GM12878 (cell line): ENCODE measurements around the gene SLC15A3. TPM values are rescaled to one million over a fixed set of nuclear protein-coding genes. Genes with fewer than 3 reads are reported as not detected.

Experiments
- ATF7 ChIP-seq: fragments of 450-650 bp; IDR thresholded peaks from 2 replicates; pipeline ENCODE4 v1.6.1; 2016; ENCODE audit warnings: low read depth, mild to moderate bottlenecking
- BACH1 ChIP-seq: fragments of 450-650 bp; IDR thresholded peaks from 2 replicates; pipeline ENCODE4 v1.6.1; 2017; ENCODE audit warnings: mild to moderate bottlenecking, borderline replicate concordance
- CBX3 ChIP-seq: fragments of 200-600 bp; sonication (generic); IDR thresholded peaks from 2 replicates; pipeline ENCODE4 v1.6.1; 2016; ENCODE audit warnings: low read depth, borderline replicate concordance
- EED ChIP-seq: sonication (generic); IDR thresholded peaks from 2 replicates; pipeline ENCODE4 v1.6.1; 2016; ENCODE audit warnings: antibody characterized with exemption, low read depth
- FOXK2 ChIP-seq: fragments of 450-650 bp; IDR thresholded peaks from 2 replicates; pipeline ENCODE4 v1.6.1; 2017; ENCODE audit warnings: mild to moderate bottlenecking, moderate library complexity
- IKZF2 ChIP-seq, 2 experiments: fragments of 450-650 bp; IDR thresholded peaks; 2 replicates each; pipeline ENCODE4 v1.6.1; 2017; ENCODE audit warnings: mild to moderate bottlenecking in 2 of 2, moderate library complexity in 2 of 2
- LARP7 ChIP-seq: fragments of 450-650 bp; IDR thresholded peaks from 2 replicates; pipeline ENCODE4 v1.6.1; 2017; ENCODE audit warnings: mild to moderate bottlenecking
- POLR2A ChIP-seq: IDR thresholded peaks from 2 replicates; pipeline ENCODE4 v1.6.1; 2011; ENCODE audit warnings: low read depth, mild to moderate bottlenecking, low read length
- SREBF1 ChIP-seq: IDR thresholded peaks from 2 replicates; pipeline ENCODE4 v1.6.1; 2012; ENCODE audit warnings: mild to moderate bottlenecking, low read length
- TCF7 ChIP-seq: IDR thresholded peaks from 2 replicates; pipeline ENCODE4 v1.6.1; 2014; ENCODE audit warnings: antibody characterized with exemption, borderline replicate concordance
- polyA plus RNA-seq, 11 experiments: library from polyadenylated mRNA; depleted of rRNA in 4 of 11; unstranded in 6 of 11; stranded (reverse) in 5 of 11; fragments of >200 nt; fragmentation: Nextera tagmentation in 4 of 11; fragmentation: Illumina TruSeq in 1 of 11; extraction: Ambion mirVana in 4 of 11; extraction: Trizol in 1 of 11; gene quantifications; 1 replicate in 1 of 11; 2 replicates in 10 of 11; pipeline versions ENCODE4 v1.2.1 to v1.2.3, GENCODE V29; 2011 to 2016; ENCODE audit warnings: inconsistent platforms in 2 of 11, missing spikeins in 2 of 11, low read depth in 1 of 11
- total RNA-seq, 4 experiments: library from RNA; depleted of rRNA in 3 of 4; stranded (reverse); fragments of >200 nt in 3 of 4; fragmentation: Illumina TruSeq in 1 of 4; extraction: Trizol in 1 of 4; gene quantifications; 2 replicates each; pipeline versions ENCODE4 v1.2.1 to v1.2.3, GENCODE V29; 2013 to 2021
- TF ChIP-seq, protein P1 (sequence below): fragments of 450-650 bp; IDR thresholded peaks from 2 replicates; pipeline ENCODE4 v1.6.1; 2018; ENCODE audit warnings: borderline replicate concordance, mild to moderate bottlenecking; ENCODE audit not compliant: partially characterized antibody
- TF ChIP-seq, protein P2 (sequence below): IDR thresholded peaks from 2 replicates; pipeline ENCODE4 v1.6.1; 2012; ENCODE audit warnings: low read depth, low read length, improper control_type of control experiment
- TF ChIP-seq, protein P3 (sequence below): fragments of 450-650 bp; IDR thresholded peaks from 2 replicates; pipeline ENCODE4 v1.6.1; 2016; ENCODE audit warnings: mild to moderate bottlenecking, moderate library complexity, borderline replicate concordance
- TF ChIP-seq, protein P4 (sequence below): IDR thresholded peaks from 2 replicates; pipeline ENCODE4 v1.6.1; 2011; ENCODE audit warnings: low read depth, low read length, improper control_type of control experiment, borderline replicate concordance
- TF ChIP-seq, protein P5 (sequence below): fragments of 450-650 bp; IDR thresholded peaks from 2 replicates; pipeline ENCODE4 v1.6.1; 2016; ENCODE audit warnings: mild to moderate bottlenecking
- TF ChIP-seq, protein P6 (sequence below): fragments of 450-650 bp; conservative IDR thresholded peaks from 2 replicates; pipeline ENCODE4 v1.6.1; 2017; ENCODE audit warnings: mild to moderate bottlenecking, moderate library complexity
- TF ChIP-seq, protein P7 (sequence below): IDR thresholded peaks from 2 replicates; pipeline ENCODE4 v1.6.1; 2011; ENCODE audit warnings: borderline replicate concordance, low read depth, mild to moderate bottlenecking, moderate library complexity, low read length; ENCODE audit not compliant: insufficient read depth, poor library complexity, severe bottlenecking

SLC15A3 gene
- total and polyA plus RNA-seq, 10 of the 15 experiments (the other 5 are each of a cell fraction or from before 2014, with no cell fraction given), result 17.7 to 102 (median 55.8) TPM

DNA sequence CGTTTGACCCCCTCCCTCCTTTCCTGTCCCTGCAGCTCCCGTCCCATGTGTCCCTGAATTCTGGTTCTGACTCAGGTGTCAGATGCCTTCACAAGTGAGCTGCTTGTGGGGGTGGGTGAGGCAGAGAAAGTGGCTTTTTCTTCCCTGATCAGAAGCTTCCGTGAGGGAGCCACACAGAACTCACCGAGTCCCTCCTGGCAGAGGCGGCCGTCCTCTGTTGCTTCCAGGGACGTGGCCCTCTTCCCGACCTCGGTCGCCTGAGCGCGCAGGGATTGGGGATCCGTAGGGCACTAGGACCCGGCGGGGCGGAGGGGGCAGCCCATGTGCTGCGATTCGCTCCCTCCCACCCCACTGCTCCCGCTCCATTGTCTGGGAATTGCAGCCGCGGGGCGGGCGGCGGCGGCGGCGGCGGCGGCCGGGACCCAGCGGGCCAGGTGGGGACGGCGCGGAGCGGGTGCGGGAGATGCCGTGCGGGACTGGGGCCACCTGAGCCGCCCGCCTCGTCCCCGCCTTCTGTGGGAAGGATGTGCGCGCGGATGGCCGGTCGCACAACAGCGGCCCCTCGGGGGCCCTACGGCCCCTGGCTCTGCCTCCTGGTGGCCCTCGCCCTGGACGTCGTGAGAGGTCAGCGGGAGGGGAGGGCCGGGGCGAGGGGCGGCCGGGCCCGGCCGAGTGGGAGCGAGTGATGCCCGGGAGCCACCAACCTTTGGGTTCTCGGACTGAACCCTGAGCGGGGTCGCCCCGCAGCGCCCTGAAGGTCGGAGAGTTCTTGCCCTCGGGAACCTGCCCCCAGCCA, 27.7 kb downstream of the SLC15A3 start, which contains the start of gene TMEM132A (continued):
- TF ChIP-seq, protein P1, sequence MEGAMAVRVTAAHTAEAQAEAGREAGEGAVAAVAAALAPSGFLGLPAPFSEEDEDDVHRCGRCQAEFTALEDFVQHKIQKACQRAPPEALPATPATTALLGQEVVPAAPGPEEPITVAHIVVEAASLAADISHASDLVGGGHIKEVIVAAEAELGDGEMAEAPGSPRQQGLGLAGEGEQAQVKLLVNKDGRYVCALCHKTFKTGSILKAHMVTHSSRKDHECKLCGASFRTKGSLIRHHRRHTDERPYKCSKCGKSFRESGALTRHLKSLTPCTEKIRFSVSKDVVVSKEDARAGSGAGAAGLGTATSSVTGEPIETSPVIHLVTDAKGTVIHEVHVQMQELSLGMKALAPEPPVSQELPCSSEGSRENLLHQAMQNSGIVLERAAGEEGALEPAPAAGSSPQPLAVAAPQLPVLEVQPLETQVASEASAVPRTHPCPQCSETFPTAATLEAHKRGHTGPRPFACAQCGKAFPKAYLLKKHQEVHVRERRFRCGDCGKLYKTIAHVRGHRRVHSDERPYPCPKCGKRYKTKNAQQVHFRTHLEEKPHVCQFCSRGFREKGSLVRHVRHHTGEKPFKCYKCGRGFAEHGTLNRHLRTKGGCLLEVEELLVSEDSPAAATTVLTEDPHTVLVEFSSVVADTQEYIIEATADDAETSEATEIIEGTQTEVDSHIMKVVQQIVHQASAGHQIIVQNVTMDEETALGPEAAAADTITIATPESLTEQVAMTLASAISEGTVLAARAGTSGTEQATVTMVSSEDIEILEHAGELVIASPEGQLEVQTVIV, result no peak
- TF ChIP-seq BACH1, result no peak
- TF ChIP-seq, protein P2, sequence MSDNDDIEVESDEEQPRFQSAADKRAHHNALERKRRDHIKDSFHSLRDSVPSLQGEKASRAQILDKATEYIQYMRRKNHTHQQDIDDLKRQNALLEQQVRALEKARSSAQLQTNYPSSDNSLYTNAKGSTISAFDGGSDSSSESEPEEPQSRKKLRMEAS, result peak; percentile 42; the same call in 1 of the 2 replicates
- 0 out of 2 replicates have a peak, but pooled peaks have one; percentile 31 for TF ChIP-seq POLR2A
- peak; percentile 36 to 55; a peak in 2 of 4 replicates for TF ChIP-seq IKZF2 (IDR thresholded peaks at IDR 0.05)
- TF ChIP-seq, protein P3, sequence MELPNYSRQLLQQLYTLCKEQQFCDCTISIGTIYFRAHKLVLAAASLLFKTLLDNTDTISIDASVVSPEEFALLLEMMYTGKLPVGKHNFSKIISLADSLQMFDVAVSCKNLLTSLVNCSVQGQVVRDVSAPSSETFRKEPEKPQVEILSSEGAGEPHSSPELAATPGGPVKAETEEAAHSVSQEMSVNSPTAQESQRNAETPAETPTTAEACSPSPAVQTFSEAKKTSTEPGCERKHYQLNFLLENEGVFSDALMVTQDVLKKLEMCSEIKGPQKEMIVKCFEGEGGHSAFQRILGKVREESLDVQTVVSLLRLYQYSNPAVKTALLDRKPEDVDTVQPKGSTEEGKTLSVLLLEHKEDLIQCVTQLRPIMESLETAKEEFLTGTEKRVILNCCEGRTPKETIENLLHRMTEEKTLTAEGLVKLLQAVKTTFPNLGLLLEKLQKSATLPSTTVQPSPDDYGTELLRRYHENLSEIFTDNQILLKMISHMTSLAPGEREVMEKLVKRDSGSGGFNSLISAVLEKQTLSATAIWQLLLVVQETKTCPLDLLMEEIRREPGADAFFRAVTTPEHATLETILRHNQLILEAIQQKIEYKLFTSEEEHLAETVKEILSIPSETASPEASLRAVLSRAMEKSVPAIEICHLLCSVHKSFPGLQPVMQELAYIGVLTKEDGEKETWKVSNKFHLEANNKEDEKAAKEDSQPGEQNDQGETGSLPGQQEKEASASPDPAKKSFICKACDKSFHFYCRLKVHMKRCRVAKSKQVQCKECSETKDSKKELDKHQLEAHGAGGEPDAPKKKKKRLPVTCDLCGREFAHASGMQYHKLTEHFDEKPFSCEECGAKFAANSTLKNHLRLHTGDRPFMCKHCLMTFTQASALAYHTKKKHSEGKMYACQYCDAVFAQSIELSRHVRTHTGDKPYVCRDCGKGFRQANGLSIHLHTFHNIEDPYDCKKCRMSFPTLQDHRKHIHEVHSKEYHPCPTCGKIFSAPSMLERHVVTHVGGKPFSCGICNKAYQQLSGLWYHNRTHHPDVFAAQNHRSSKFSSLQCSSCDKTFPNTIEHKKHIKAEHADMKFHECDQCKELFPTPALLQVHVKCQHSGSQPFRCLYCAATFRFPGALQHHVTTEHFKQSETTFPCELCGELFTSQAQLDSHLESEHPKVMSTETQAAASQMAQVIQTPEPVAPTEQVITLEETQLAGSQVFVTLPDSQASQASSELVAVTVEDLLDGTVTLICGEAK, result no peak
- TF ChIP-seq, protein P4, sequence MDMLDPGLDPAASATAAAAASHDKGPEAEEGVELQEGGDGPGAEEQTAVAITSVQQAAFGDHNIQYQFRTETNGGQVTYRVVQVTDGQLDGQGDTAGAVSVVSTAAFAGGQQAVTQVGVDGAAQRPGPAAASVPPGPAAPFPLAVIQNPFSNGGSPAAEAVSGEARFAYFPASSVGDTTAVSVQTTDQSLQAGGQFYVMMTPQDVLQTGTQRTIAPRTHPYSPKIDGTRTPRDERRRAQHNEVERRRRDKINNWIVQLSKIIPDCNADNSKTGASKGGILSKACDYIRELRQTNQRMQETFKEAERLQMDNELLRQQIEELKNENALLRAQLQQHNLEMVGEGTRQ, result no peak
- TF ChIP-seq ATF7, result no peak
- TF ChIP-seq CBX3, result no peak
- peak; percentile 52 for TF ChIP-seq EED
- no peak for TF ChIP-seq FOXK2
- TF ChIP-seq TCF7, result no peak
- TF ChIP-seq, protein P5, sequence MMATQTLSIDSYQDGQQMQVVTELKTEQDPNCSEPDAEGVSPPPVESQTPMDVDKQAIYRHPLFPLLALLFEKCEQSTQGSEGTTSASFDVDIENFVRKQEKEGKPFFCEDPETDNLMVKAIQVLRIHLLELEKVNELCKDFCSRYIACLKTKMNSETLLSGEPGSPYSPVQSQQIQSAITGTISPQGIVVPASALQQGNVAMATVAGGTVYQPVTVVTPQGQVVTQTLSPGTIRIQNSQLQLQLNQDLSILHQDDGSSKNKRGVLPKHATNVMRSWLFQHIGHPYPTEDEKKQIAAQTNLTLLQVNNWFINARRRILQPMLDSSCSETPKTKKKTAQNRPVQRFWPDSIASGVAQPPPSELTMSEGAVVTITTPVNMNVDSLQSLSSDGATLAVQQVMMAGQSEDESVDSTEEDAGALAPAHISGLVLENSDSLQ, result no peak
- TF ChIP-seq SREBF1, result no peak
- TF ChIP-seq, protein P6, sequence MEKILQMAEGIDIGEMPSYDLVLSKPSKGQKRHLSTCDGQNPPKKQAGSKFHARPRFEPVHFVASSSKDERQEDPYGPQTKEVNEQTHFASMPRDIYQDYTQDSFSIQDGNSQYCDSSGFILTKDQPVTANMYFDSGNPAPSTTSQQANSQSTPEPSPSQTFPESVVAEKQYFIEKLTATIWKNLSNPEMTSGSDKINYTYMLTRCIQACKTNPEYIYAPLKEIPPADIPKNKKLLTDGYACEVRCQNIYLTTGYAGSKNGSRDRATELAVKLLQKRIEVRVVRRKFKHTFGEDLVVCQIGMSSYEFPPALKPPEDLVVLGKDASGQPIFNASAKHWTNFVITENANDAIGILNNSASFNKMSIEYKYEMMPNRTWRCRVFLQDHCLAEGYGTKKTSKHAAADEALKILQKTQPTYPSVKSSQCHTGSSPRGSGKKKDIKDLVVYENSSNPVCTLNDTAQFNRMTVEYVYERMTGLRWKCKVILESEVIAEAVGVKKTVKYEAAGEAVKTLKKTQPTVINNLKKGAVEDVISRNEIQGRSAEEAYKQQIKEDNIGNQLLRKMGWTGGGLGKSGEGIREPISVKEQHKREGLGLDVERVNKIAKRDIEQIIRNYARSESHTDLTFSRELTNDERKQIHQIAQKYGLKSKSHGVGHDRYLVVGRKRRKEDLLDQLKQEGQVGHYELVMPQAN, result 0 out of 2 replicates have a peak, but pooled peaks have one; percentile 50
- peak; percentile 59; the same call in 1 of the 2 replicates for TF ChIP-seq LARP7
- TF ChIP-seq, protein P7, sequence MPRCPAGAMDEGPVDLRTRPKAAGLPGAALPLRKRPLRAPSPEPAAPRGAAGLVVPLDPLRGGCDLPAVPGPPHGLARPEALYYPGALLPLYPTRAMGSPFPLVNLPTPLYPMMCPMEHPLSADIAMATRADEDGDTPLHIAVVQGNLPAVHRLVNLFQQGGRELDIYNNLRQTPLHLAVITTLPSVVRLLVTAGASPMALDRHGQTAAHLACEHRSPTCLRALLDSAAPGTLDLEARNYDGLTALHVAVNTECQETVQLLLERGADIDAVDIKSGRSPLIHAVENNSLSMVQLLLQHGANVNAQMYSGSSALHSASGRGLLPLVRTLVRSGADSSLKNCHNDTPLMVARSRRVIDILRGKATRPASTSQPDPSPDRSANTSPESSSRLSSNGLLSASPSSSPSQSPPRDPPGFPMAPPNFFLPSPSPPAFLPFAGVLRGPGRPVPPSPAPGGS, result no peak
